K562 (cell line): ENCODE measurements around the gene C1QC.

Experiments
- BRD4 ChIP-seq: fragments of 200-600 bp; sonication (generic); IDR thresholded peaks from 2 replicates; pipeline ENCODE4 v1.6.1; 2017; ENCODE audit warnings: inconsistent platforms
- BRD9 ChIP-seq: fragments of 450-650 bp; IDR thresholded peaks from 2 replicates; pipeline ENCODE4 v1.6.1; 2018; ENCODE audit warnings: low read depth; ENCODE audit not compliant: partially characterized antibody
- CREB1 ChIP-seq, 2 experiments: sonication (generic) in 1 of 2; formaldehyde crosslinking in 1 of 2; IDR thresholded peaks; 2 replicates each; pipeline versions ENCODE4 v1.6.1 to v1.8.0; 2012 to 2022; ENCODE audit warnings: inconsistent platforms in 1 of 2, mild to moderate bottlenecking in 1 of 2, missing genetic modification reagents in 1 of 2, moderate library complexity in 1 of 2
- EGR1 ChIP-seq: fragments of 450-650 bp; conservative IDR thresholded peaks from 2 replicates; pipeline ENCODE4 v1.6.1; 2017; ENCODE audit warnings: mild to moderate bottlenecking
- FOXA1 ChIP-seq: fragments of 450-650 bp; IDR thresholded peaks from 2 replicates; pipeline ENCODE4 v1.6.1; 2016; ENCODE audit warnings: mild to moderate bottlenecking, borderline replicate concordance
- GABPA ChIP-seq: fragments of 200-800 bp; sonication (Bioruptor generic); conservative IDR thresholded peaks from 2 replicates; pipeline ENCODE4 v1.6.1; 2016; ENCODE audit warnings: low read depth, missing genetic modification characterization, missing compliant biosample characterization
- POLR2AphosphoS5 ChIP-seq: IDR thresholded peaks from 2 replicates; pipeline ENCODE4 v1.6.1; 2011; ENCODE audit warnings: mild to moderate bottlenecking, low read depth, low read length, moderate library complexity; ENCODE audit not compliant: control insufficient read depth, insufficient read depth
- RBBP5 ChIP-seq: fragments of 200-600 bp; sonication (generic); IDR thresholded peaks from 2 replicates; pipeline ENCODE4 v1.6.1; 2012; ENCODE audit warnings: borderline replicate concordance, mild to moderate bottlenecking, low read length, control low read depth, inconsistent platforms; ENCODE audit not compliant: insufficient read depth, poor library complexity, severe bottlenecking
- RFX5 ChIP-seq: IDR thresholded peaks from 2 replicates; pipeline ENCODE4 v1.6.1; 2011; ENCODE audit warnings: low read depth, mild to moderate bottlenecking, improper control_type of control experiment, low read length
- ZFP30 ChIP-seq: fragments of 250-450 bp; sonication (Bioruptor Pico); IDR thresholded peaks from 2 replicates; pipeline ENCODE4 v1.8.0; 2022; ENCODE audit warnings: moderate library complexity, mild to moderate bottlenecking, inconsistent platforms, borderline replicate concordance
- TF ChIP-seq, protein P1 (sequence below): fragments of 250-450 bp; sonication (Bioruptor Pico); IDR thresholded peaks from 2 replicates; pipeline ENCODE4 v1.4.0; 2020
- TF ChIP-seq, protein P2 (sequence below): fragments of 250-450 bp; sonication (Bioruptor Pico); IDR thresholded peaks from 2 replicates; pipeline ENCODE4 v1.8.0; 2022; ENCODE audit warnings: moderate library complexity, mild to moderate bottlenecking, inconsistent platforms

DNA sequence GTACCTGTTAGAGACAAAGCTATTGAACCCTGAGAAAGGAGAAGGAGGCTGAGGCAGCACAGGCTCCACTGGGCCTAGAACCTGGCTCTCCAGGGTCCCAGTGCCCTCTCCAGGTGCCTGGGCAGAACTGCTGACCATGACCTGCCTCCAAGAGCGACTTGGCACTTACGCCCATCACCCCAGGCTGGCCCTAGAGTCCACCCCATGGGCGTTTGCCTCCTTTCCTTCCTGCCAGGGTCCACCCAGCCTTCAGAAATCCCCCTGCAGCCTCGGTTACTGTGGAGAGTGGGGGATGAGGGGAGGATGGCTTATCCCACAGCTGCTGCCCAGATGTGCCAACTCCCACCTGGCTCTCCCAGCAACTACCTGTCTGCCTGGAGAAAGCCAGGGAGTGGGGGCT is 21.7 kb upstream of the C1QC start:
- TF ChIP-seq GABPA (no peak), CREB1 (IDR thresholded peaks at IDR 0.05) (no peak), CREB1 (CRISPR knock-in tag; IDR thresholded peaks at IDR 0.05) (no peak), BRD9 (no peak), POLR2AphosphoS5 (no peak), RBBP5 (no peak), FOXA1 (no peak), RFX5 (no peak), EGR1 (no peak), ZFP30 (CRISPR knock-in tag) (no peak), BRD4 (no peak)
- TF ChIP-seq, protein P1, sequence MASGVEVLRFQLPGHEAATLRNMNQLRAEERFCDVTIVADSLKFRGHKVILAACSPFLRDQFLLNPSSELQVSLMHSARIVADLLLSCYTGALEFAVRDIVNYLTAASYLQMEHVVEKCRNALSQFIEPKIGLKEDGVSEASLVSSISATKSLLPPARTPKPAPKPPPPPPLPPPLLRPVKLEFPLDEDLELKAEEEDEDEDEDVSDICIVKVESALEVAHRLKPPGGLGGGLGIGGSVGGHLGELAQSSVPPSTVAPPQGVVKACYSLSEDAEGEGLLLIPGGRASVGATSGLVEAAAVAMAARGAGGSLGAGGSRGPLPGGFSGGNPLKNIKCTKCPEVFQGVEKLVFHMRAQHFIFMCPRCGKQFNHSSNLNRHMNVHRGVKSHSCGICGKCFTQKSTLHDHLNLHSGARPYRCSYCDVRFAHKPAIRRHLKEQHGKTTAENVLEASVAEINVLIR (CRISPR knock-in tag) = no peak
- TF ChIP-seq, protein P2, sequence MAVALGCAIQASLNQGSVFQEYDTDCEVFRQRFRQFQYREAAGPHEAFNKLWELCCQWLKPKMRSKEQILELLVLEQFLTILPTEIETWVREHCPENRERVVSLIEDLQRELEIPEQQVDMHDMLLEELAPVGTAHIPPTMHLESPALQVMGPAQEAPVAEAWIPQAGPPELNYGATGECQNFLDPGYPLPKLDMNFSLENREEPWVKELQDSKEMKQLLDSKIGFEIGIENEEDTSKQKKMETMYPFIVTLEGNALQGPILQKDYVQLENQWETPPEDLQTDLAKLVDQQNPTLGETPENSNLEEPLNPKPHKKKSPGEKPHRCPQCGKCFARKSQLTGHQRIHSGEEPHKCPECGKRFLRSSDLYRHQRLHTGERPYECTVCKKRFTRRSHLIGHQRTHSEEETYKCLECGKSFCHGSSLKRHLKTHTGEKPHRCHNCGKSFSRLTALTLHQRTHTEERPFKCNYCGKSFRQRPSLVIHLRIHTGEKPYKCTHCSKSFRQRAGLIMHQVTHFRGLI (CRISPR knock-in tag) = no peak
